Activated gamma-delta T cell treated with anti-CD3 and anti-CD28 coated beads, Interleukin-2, amount 50 U/mL, for 16 hours (primary cell): ENCODE data around the gene ATG16L1.

Source experiments
- DNase-seq: peaks from one replicate; pipeline ENCODE4 v3.0.0-alpha.2; 2020; ENCODE audit warnings: low read depth

ATG16L1 gene

DNA sequence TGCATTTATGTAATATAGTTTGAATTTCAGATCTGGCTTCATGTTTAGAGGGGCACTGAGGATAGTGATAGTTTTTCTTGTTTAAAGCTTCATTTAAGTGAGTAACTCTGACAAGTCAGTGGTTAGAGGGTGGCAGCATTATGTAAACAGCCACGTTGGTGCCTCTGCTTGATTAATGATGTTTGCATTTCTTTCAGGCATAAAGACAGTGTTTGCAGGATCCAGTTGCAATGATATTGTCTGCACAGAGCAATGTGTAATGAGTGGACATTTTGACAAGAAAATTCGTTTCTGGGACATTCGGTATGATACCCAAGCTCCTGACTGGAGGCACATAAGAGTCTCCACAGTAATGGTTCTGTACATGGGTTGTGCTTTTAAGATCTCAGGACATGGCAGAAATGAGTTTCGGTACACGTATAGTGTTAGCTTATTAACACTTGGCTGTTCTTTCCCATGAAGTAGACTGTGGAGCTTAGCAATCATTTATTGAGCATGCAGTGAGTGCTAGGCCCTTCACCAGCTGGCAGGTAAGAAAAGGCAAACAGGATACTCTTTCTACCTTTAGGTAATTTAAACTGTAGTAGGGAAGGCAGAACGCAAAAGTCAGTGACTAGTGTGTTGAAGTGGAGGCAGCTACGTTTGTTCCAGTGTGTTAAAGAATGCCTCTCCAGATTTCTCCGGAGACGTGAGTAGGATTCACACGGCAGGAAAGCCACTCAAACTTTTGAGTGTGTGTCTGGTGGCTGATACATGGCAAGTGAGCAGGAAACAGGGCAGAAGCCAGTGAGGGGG lies 38.8 kb downstream of the ATG16L1 start:
- DNase-seq = no peak

DNA sequence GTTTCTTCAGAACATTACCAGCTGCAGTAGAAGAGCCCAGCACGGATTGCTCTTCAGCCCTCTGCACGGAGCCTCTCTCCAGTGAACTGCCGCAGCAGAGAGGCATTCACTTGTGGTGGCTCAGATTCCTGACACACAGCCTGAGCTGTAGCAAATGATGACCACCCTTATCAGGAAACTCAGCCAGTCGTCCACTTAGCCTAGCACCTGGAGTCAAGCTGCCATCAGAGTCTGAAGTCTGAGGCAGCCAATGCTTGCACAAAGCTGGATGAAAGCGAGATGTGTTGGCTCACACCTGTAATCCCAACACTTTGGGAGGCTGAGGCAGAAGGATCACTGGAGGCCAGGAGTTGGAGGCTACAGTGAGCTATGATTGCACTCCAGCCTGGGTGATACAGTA lies 44.4 kb downstream of the ATG16L1 start:
- no peak for DNase-seq

DNA sequence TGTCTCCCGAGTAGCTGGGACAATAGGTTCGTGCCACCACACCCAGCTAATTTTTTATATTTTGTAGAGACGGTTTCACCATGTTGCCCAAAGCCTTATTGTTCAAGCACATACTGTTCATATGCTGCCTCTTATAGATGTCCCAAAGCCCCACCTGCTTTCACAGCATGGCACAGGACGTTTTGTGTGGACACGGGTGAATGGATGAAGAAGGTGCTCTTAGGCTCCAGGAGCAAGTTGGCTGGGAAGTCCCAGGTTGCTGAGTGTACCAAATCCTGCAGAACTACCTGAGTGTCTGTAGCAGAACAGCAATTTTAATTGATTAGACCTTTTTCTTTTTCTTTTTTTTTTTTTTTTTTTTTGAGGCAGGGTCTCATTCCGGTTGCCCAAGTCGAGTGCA lies 45.6 kb downstream of the ATG16L1 start:
- DNase-seq = no peak

DNA sequence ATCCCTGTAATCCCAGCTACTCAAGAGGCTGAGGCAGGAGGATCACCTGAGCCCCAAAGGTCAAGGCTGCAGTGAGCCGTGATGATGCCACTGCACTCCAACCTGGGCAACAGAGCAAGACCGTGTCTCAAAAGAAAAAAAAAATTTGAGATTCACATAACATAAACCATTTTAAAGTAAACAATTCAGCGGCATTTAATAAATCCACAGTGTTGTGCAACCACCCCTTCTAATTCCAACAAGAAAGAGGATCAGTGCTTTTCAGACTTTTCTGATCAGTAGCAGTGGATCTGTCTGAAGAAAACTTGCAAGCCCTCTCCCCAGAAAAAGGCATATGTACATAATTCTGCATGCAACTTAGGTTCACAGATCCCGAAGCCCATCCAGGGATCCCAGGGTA lies 48.9 kb downstream of the ATG16L1 start:
- no peak for DNase-seq

DNA sequence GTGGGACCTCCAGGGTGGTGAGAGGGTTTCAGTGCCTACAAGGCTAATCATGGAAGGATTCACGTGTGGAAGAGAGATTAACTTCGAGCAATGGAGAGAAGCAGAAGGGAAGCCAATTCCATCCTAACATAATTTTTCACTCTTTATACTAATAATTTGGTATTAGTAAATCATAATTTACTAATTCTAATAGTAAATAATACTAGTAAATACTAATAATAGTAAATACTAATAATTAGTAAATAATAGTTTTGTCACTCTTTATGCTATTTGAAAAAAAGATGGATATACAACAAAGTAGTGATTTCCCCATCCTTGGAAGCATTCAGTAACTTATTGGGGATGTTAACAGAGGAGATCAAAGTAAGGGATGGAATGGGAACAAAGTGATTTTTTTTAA lies 49.8 kb downstream of the ATG16L1 start:
- DNase-seq = no peak

DNA sequence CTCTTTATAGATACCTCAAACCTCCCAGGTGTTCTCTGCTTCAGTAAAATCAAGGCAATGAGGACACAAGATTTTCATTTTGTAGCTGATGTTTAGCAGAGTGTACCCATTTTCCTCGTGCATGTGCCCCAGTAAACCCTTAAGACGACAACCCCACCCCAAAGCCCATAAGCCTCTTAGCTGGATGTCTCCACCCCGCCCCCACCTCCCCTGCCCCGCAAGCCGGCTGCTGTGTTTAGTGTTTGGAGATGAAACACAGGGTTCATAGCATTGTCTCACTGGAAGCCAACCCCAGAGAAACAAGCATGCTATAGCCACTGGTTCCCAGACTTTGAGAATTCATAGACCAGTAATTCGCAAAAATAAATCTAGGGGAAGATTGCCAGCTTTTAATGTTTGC lies 50.3 kb downstream of the ATG16L1 start:
- no peak for DNase-seq

DNA sequence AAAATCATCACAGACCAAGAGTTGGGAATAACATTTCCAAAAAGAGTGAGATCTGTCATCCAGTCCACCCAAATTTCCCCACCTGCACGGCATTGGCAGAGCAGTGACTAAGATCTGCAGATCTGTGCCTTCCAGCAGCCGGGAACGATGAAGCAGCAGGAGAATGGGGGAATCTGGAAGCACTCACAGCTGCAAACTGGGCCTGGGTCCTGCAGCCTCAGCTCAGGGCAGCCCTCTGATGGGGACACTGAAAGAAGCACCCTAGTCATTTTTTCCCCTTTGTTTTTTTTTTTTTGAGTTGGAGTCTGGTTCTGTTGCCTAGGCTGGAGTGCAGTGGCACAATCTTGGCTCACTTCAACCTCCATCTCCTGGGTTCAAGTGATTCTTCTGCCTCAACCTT lies 51.8 kb downstream of the ATG16L1 start:
- no peak for DNase-seq

DNA sequence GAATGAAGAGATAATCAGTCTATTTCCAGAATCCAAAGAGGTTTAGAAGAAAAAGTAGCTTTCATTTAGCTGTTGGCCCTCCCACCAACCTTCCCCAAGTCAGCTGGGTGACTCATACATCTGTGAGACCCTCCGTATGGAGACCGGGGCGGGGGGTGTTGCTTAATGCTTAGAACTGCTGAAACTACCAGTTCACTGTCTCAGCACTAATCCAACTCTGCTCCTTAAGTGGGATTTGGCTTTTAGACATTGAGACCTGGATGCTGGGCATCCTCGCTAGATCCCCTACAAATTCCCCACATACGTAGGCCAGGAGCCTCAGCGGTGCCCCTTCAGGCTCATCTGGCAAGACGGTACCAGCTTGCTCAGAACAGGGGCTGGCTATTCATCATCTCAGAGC lies 56.1 kb downstream of the ATG16L1 start, which contains the start of gene SAG:
SAG (plus strand) TSS at position 252 of the 400 bp plus-strand sequence. CDS start 1,374 bp downstream, outside the sequence.
- DNase-seq = no peak

DNA sequence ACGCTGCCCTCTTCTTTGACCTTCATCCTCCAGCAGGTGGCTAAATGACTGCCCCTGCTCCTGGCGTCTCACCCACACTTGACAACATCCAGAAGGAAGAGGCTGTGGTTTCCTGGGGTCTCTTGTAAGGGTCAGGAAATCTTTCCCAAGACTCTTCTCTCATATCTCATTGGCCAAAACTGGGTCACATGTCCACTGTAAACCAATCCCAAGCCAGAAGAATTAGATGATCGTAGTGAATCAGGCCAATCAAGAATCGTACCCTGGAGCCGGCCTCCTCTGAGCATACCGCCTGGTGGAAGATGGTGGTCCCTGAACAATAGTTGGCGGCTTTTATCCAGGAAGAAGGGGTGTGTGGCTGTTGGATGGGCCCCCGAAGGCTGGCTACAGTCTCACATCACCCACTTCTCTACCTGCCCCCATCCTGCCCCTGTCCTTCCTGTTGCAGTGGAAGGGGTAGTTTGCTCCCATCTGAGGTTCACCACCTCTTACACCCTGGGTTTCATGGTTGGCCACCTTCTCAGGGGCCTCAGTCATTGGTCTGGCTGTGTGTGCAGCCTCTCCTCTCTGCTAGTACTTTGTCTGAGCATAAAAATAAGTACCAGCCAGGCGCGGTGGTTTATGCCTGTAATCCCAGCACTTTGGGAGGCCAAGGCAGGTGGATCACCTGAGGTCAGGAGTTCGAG lies 59.9 kb downstream of the ATG16L1 start:
- no peak for DNase-seq

DNA sequence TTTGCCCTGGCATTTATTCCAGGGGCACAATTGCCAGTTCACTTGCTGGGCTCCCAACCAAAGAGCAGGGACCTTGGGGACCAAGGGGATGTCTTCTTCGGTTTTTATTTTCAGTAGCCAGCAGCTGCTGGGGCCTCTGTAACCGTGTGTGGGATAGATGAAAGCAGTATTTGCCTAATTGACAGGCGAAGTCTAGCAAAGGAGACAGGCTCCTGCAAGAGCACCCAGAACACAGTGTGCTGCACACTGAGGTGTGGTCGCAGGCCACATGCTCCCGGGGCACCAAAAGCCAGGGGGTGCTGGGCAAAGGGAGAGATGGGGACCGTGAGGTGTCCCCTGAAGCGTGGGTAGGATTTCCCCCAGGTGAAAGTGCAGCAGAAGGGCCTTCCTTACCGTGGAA lies 61.4 kb downstream of the ATG16L1 start:
- no peak for DNase-seq

DNA sequence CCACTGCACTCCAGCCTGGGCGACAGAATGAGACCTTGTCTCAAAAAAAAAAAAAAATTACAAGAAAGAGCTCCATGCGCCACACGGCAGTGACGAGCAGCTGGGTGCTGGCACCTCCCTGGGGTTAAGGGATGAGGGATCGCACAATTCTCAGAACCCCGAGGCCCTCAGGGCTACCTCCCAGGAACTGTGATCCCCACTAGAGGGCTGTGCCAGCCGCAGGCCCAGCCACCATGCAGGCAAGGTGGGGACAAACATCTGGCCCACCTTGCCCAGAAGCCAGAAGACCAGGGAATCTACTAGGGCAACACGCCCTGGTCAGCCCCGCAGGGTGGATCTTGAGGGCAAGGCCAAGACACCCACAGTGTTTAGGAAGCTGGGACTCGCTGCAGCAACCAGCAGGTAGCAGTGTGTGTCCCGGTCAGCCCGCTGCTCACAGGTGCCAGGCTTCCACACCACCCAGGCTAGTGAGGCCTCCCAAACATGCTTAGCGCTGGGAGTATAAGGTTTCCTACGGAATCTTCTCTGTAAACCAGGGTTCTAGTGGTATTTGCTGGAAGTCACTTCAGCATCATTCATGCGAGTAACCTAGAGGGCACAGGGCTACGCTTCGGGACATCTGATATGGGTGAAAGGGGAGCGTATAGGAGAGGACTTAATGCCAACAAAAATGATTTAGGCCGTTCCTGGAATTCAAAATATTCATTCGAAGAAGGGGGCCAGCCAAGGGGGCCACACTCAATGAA lies 62.9 kb downstream of the ATG16L1 start:
- no peak for DNase-seq

DNA sequence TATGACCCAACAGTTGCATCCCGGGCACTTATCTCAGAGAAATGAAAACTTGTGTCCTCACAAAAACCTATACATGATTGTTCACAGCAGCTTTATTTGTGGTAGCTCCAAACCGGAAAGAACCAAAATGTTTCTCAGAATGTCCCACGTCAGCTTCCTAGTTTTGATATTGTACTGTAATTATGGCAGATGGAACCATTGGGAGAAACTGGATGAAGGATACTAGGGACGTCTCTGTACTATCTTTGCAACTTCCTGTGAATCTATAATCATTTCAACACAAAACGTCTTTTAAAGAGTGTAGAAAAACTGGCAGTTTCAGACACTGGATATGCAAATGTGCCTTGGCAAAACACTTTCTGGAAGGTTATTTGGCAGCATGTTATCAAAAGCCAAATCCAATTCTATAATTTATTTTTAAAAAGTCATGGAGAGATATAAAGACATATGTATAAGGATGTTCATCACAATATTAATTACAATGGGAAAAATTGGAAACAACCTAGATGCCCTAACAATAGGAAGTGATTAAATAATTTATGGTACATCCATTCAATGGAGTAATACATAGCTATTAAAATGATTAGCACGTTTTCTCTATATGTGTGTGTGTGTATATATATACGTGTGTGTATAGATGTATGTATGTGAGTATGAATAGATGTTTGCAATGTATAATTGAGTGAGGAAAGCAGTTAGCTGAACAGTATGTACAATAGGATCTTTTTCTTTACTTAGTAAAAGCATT lies 65.9 kb downstream of the ATG16L1 start:
- DNase-seq = no peak

DNA sequence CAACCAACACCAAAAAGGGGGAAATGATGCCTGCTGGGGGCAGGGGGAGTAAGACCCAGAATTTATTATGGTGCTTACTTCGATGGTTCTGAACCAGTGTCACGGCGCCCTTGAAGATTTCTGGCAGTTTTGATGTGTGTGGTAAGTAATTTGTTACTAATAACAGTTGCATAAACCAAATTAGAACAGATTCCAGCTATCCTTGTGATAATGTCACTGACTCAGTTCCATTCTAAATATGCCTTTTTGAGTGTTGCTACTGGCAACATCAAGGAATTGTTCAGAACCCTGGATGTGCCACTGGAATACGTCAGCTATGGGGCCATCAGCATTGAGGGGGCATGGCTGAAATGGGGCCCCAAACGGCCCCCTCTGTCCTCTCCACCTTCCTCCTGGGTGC lies 67.8 kb downstream of the ATG16L1 start:
- DNase-seq = no peak

DNA sequence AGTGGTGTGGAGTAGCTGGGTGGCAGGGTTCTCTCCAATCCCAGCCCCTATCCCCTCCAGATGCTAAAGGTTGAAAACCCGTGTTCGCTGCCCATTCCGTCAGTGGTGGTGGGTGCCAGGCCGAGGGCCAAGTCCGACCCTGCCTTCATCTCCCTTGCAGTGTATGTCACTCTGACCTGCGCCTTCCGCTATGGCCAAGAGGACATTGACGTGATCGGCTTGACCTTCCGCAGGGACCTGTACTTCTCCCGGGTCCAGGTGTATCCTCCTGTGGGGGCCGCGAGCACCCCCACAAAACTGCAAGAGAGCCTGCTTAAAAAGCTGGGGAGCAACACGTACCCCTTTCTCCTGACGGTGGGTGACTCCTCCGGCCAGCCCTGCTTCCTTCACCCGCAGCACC lies 69.0 kb downstream of the ATG16L1 start:
- no peak for DNase-seq

DNA sequence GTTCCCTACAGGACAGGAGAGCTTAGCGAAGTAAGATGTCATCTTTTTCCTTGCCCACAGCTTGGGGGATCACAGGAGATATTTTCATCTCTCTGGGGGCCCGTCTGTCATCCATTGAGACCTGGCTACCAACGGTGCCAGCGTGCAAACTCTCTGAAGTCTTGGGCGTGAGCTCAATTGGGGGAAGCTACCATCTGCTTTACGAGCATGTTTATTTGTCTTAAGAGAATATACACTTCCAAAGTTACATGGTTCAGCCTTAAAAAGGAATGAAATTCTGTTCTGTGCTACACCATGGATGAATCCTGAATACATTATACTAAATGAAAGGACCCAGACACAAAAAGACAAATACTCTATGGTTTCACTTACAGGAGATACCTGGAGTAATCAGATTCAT lies 69.7 kb downstream of the ATG16L1 start:
- no peak for DNase-seq

DNA sequence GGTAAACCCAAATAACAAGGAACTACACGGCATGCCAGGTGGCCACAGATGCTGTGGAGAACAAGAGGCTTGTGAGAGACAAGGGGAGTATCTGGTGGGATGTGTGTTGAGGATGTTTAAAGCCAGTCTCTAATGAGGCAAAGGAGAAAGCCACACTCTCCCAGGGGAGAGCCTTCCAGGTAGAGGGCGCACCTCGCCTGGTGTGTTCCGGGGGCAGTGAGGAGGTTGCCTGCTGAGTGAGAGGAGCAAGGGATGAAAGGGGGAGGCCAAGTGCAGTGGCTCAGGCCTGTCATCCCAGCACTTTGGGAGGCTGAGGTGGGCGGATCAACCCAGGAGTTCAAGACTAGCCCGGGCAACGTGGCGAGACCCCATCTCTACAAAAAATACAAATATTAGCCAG lies 72.4 kb downstream of the ATG16L1 start:
- DNase-seq = no peak

DNA sequence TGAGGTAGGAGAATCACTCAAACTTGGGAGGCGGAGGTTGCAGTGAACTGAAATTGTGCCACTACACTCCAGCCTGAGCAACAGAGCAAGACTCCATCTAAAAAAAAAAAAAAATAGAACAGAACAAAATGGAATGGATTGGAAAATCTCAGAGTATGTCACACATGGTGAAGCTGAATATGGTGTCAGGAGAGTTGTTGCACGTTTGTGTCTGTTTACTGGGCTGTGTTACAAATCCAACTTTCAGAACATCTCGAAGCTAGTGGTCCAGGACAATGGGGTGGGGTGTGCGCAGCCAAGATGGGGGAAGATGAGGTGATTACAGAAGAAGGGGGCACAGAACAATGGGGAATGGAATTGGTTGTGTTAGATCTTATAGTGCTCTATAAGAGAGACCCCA lies 73.8 kb downstream of the ATG16L1 start:
- no peak for DNase-seq

DNA sequence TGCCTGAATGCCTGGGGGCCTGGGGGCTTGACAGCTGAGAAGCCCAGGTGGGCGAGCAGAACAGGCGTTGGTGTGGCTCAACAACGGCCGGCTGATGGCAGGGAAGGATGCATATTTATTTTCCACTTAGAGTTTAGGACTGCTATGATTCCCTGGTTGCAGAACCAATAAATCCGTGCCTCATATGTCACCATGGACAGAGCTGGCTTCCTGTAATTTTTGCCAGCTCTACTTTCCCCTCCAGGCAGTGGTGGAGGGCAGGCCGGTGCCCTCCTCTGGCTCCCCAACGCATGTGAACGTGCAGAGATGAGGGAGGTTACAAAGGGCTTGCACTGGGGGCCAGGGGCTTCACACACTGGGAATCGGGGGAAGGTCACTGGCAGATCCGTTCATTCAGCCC lies 74.3 kb downstream of the ATG16L1 start:
- DNase-seq = no peak

DNA sequence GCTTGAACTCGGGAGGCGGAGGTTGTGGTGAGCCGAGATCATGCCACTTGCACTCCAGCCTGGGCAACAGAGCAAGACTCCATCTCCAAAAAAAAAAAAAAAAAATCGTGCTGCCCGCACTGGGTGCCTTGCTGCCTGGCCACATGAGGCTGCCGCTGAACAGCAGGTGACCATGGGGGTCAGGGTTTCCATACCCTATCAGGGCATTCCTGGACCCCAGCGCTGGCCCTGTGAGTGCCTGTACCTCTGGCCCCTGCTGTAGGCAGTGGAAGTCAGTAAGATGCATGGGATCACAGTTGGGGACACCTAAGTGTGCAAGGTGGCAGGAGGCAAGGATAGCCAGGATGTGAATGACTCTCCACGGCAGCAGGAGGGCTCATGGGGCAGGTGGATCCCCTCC lies 75.0 kb downstream of the ATG16L1 start:
- DNase-seq = no peak

DNA sequence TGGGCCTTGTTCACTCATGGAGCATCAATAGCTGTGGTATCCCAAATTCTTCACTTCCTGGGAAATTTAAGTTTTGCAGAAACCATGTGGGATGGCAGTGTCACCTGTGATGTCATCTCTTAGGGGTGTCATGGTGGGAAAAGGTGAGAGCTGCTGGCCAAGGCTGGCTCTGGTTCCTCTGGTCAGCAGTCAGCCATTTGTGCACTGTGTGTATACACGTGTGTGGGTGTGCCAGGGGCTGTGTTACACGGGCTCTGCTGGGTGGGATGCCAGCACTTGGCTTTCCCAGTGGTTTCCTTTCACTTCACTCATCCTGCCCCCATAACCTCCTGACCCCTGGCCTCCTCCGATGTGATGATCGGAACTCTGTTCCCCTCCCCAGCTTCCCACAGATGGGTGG lies 77.4 kb downstream of the ATG16L1 start:
- no peak for DNase-seq

DNA sequence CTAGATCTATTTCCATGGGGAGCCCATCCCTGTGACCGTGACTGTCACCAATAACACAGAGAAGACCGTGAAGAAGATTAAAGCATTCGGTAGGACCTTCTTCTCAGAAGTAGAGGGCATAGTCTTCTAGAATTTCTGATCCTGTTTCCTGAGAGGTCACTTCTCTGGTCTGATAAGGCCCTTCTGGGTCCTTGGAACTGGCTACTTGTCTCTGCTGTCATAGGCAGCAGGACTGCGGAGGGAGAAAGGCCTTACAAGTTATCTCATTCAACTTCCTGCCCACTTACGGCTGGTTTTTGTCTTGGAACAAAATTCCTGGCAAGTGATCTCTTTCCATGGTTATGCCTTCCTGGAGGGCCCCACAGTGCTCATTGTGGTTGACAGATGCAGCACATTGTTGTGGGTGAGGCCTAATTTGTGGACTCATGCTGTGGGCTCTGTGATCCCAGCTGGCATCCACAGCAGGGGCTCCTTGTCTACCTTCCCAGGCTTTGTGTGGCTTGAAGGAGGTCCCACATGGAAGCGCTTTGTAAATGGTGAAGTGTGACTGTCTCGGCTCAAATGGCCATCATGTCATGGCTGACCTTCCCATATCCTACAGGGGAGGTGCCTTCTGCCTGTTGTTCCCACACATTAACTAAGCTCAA lies 78.1 kb downstream of the ATG16L1 start:
- DNase-seq = no peak

DNA sequence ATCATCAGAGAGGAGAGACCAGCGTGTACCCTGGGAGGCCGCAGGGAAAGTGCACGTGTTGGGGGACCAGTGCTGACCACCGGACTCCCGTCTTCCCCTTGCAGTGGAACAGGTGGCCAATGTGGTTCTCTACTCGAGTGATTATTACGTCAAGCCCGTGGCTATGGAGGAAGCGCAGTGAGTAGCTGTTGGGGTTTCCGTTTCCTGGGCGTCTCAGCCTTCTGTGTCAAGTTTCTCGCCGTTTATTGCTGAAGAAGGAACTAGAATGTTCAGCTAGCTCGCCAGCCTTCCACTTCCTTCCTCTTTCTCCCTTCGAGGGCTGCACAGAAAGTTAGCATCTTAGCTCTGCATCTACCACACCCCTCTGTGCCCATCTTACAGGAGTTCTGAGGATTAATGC lies 80.1 kb downstream of the ATG16L1 start:
- DNase-seq = peak; percentile 62
